D341Med (cell line): ENCODE results near the gene TMEM225B.
"Not testable (repeated sequence)": the region's sequence is repeated elsewhere in the genome, so short reads cannot be mapped to it uniquely, and the experiment has no call there.

Experiments
- DNase-seq: peaks from one replicate; pipeline ENCODE4 v3.0.0; 2012; ENCODE audit warnings: low spot score

Gene TMEM225B

GRCh38 chr7:99623091-99623693 is 25.1 kb downstream of the TMEM225B start:
- no peak for DNase-seq

GRCh38 chr7:99623702-99624447 is 25.8 kb downstream of the TMEM225B start:
- no peak for DNase-seq

- no peak for DNase-seq
Observed at GRCh38 chr7:99624484-99624883, 26.4 kb downstream of the TMEM225B start.

- no peak for DNase-seq
Observed at GRCh38 chr7:99625321-99625720, 27.3 kb downstream of the TMEM225B start.

GRCh38 chr7:99625961-99626360 is 27.9 kb downstream of the TMEM225B start:
- DNase-seq, result no peak

GRCh38 chr7:99626661-99627060 is 28.6 kb downstream of the TMEM225B start:
- DNase-seq, result no peak

- DNase-seq, result no peak
Observed at GRCh38 chr7:99627513-99627912, 29.4 kb downstream of the TMEM225B start.

- DNase-seq, result no peak
Observed at GRCh38 chr7:99628471-99629465, 30.7 kb downstream of the TMEM225B start.

- no peak for DNase-seq
Observed at GRCh38 chr7:99629643-99630042, 31.6 kb downstream of the TMEM225B start.

- DNase-seq, result no peak
Observed at GRCh38 chr7:99631295-99632109, 33.4 kb downstream of the TMEM225B start.

- not testable (repeated sequence) for DNase-seq
Observed at GRCh38 chr7:99637414-99637813, 39.3 kb downstream of the TMEM225B start.

GRCh38 chr7:99638731-99639130 is 40.7 kb downstream of the TMEM225B start:
- no peak for DNase-seq

GRCh38 chr7:99639267-99639666 is 41.2 kb downstream of the TMEM225B start:
- DNase-seq, result no peak

- no peak for DNase-seq
Observed at GRCh38 chr7:99642027-99642426, 44.0 kb downstream of the TMEM225B start.

GRCh38 chr7:99643464-99643863 is 45.4 kb downstream of the TMEM225B start:
- no peak for DNase-seq

GRCh38 chr7:99644431-99644830 is 46.4 kb downstream of the TMEM225B start:
- DNase-seq, result no peak

GRCh38 chr7:99645590-99645989 is 47.5 kb downstream of the TMEM225B start:
- no peak for DNase-seq

- no peak for DNase-seq
Observed at GRCh38 chr7:99648843-99649242, 50.8 kb downstream of the TMEM225B start.

GRCh38 chr7:99651290-99651689 is 53.2 kb downstream of the TMEM225B start:
- DNase-seq, result no peak

GRCh38 chr7:99652671-99653070 is 54.6 kb downstream of the TMEM225B start:
- DNase-seq, result no peak

GRCh38 chr7:99653269-99653668 is 55.2 kb downstream of the TMEM225B start:
- not testable (repeated sequence) for DNase-seq

GRCh38 chr7:99653754-99654153 is 55.7 kb downstream of the TMEM225B start:
- no peak for DNase-seq
